T-helper 1 cell (primary cell): ENCODE measurements around the gene MTMR4.
"Not testable (repeated sequence)": the region's sequence is repeated elsewhere in the genome, so short reads cannot be mapped to it uniquely, and the experiment has no call there.

ENCODE experiments used
- DNase-seq, 5 donors: peaks; one replicate each; pipeline ENCODE4 v3.0.0-alpha.2; 2012 to 2020

The MTMR4 gene

DNA sequence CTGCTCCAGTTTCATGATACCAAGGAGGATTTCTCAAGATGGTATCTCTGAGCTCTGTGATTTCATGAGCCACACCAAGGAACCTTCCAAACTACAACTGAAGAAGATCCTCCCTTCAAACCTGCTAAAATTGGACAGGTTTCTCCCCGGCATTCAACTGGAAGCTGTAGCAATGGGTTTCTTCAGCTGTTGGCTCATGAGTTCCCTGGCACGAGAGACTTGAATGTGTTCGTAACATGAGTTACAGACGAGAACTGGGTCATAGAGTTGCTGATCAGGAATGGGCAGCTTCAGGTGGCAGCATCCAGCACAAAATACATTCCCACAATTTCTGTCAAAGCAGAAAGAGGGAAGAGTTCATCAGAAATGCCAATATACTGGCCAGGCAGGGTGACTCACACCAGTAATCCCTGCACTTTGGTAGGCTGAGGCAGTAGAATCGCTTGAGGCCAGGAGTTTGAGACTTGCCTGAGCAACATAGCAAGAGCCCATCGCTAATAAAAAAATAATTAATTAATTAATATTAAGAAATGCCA is 22.9 kb downstream of the MTMR4 start:
- DNase-seq = no peak

DNA sequence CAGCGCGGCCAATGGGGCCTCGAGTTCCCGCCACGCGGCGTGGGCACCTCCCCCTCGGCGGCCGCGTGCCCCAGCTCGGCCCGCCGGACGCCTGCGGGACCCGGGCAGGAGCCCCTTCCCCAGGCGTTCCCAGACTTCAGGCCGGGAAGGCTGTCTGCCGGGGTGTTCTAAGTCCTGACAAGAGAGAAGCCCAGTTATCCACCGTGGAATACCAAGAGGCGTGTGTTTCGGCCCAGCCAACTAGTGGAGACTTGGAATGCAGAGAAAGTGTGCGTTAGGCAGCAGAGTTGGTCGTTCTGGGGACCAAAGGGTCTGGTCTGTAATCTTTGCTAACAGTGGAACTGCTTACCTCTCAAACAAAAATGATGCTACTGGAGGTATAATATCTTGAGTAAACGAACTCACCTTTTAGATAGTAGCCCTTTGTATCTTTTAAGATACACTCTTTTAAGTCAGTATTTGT is 26.0 kb downstream of the MTMR4 start:
- no peak for DNase-seq

GRCh38 chr17:58487589-58488427 is 26.6 kb downstream of the MTMR4 start, which contains the start of gene HSF5:
HSF5 (minus strand) TSS chr17:58488408; CDS start chr17:58488274, 134 bp downstream.
- DNase-seq = peak; percentile 49 to 85 (median 61)

GRCh38 chr17:58484600-58484999 is 29.8 kb downstream of the MTMR4 start:
- no peak for DNase-seq

DNA sequence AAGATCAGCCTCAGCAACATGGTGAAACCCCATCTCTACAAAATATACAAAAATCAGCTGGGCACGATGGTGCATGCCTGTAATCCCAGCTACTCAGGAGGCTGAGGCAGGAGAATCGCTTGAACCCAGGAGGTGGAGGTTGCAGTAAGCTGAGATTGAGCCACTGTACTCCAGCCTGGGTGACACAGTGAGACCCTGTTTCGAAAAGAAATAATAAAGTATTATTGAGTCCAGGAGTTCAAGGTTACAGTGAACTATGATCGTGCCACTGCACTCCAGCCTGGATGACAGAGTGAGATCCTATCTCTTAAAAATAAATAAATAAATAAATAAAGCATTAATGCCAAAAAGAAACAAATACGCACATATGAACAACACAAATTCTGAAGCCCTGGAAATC is 32.6 kb downstream of the MTMR4 start:
- DNase-seq = not testable (repeated sequence)

DNA sequence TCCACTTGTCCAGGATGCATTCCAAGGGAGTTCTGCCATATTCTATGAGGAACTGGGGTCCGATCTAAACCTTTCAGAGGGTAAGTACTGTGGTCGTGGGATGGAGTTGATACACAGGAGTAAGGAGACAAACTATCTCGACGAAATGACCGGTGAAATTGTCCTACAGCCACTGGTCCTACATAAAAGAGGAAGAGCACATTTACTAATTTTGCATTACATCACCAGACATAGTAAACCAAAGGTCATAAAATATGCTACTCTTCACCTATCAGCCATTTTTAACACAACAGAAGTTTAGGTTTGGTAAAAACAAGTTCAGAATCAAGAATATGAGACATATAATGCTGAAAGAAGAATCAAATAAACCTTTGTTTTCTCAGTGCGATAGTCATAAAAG is 34.3 kb downstream of the MTMR4 start:
- DNase-seq = no peak

- no peak for DNase-seq
Observed at GRCh38 chr17:58476812-58477211, 37.6 kb downstream of the MTMR4 start.

DNA sequence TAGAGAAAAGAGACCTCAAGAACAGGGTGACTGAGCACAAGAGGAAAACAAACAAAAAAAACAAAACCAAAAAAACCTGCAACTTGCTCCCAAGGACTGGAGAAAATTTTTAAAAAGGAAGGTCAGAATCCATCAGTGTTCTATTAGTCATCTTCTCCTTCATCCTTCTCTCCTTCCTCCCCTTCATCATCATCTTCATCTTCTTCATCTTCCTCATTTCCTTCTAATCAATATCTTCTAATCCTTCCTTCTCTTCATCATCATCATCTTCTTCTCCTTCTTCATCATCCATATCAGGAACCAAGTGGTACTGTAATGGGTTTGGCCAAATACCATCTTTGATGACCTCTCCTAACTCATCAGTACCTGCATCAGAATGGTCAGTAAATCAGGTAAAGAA is 38.5 kb downstream of the MTMR4 start:
- no peak for DNase-seq

GRCh38 chr17:58470356-58470755 is 44.1 kb downstream of the MTMR4 start:
- no peak for DNase-seq

GRCh38 chr17:58468944-58469343 is 45.5 kb downstream of the MTMR4 start:
- DNase-seq = no peak

DNA sequence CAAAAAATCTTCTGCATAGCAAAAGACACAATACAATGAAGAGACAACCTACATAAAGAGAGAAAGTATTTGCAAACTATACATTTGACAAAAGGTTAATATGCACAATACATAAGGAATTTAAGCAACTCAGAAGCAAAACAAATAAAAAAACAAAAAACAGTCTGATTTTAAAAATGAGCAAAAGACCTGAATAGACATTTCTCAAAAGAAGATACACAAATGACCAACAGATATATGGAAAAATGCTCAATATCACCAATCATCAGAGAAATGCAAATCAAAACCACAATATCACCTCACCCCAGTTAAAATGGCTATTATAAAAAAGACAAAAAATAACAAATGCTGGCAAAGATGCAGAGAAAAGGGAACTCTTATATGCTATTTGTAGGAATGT is 58.9 kb downstream of the MTMR4 start:
- DNase-seq = no peak

- no peak for DNase-seq
Observed at GRCh38 chr17:58452738-58453137, 61.7 kb downstream of the MTMR4 start.

GRCh38 chr17:58447039-58447975 is 67.1 kb downstream of the MTMR4 start:
- DNase-seq = peak; percentile 15 to 73 (median 34)

DNA sequence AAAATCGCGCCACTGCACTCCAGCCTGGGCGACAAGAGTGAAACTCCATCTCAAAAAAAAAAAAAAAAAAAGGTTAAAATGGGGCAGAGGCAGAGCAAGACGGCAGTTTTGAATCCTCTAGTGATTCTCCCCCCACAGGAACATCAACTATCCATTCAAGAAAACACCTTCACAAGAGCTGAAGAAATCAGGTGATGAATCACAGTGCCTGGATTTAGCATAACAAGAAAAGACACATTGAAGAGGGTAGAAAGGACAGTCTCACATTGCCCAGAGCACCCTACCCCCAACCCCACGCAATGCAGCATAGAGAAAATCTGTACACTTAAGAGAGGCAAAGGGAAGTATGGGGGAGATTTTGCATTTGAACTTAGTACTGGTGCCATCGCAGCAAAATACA is 68.4 kb downstream of the MTMR4 start:
- no peak for DNase-seq
